ENCODE data around the gene SAYSD1. TPM values are rescaled to one million over a fixed set of nuclear protein-coding genes. Genes with fewer than 3 reads are reported as not detected.

Gene SAYSD1
- total RNA-seq, 1 experiment from 2014 or later = 9.4 TPM

DNA sequence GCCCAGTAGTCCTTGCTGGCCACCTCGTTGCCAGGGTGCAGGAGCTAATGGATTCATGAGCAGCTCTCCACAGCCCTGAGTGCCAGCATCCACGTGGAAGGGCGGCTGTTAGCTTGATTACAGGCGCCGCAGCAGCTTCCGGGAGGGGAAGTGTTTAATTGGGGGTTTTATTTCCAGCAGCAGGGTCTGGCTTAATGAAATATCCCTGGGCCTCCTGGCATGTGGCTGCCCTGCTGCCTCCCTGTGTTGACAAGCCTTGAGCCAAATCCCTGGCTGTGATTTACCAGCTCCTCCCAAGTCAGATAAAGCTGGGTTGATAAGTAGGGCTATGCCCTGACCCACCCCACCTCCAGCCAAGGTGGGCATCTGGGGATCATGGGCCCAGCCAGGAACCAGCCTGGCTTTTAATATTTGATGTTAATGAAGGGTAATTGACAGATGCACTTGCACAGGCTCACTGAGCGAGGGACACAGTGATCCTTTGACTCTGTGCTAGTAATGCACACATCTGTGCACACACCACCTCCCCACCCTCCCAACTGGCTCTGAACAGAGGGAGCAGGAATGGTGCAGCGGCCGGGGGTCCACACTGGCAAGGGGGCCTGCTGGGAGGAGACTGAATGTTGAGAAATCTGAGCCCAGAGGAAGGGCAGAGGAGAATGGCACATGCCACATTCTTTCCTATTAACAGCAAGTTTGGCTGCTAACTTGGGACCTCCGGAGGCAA, 52.8 kb downstream of the SAYSD1 start:
- Histone ChIP-seq H2BK12ac (ENCODE audit: insufficient read length, low read depth, low read length) (no peak overlapping the region), H3K79me1 (ENCODE audit: insufficient read depth, low read depth, low read length, poor library complexity, severe bottlenecking) (no peaks in the 10 kb centered on the region), H2AFZ (ENCODE audit: low read length) (no peak overlapping the region), H3K27me3 (ENCODE audit: insufficient read depth, low read length) (no peaks in the 10 kb centered on the region), H3K4me1 (ENCODE audit: insufficient read depth, low read length) (no peaks in the 10 kb centered on the region), H3K23me2 (ENCODE audit: insufficient read length, low read depth, low read length, poor library complexity, severe bottlenecking) (no peaks in the 10 kb centered on the region), H2AK5ac (ENCODE audit: insufficient read length, low read length) (no peak overlapping the region), H3K23ac (ENCODE audit: insufficient read length, low read depth, low read length) (no peak overlapping the region), H3K9me3 (ENCODE audit: control insufficient read depth, low read depth, low read length) (no peaks in the 10 kb centered on the region), H2BK15ac (ENCODE audit: low read depth, low read length) (no peak overlapping the region), H2BK5ac (ENCODE audit: insufficient read length, low read length) (no peak overlapping the region), H3K4ac (ENCODE audit: low read depth, low read length) (no peak overlapping the region), H3K56ac (ENCODE audit: insufficient read length, low read depth, low read length) (no peak overlapping the region), H3T11ph (ENCODE audit: low read length) (no peak overlapping the region), H4K5ac (ENCODE audit: insufficient read length, low read depth, low read length) (no peak overlapping the region), H4K91ac (ENCODE audit: insufficient read length, low read depth, low read length) (no peak overlapping the region), H3K79me2 (ENCODE audit: insufficient read depth, low read length) (no peaks in the 10 kb centered on the region), H3K14ac (ENCODE audit: insufficient read depth, low read length) (no peak overlapping the region; the same call in 1 of the 2 replicates), H4K20me1 (ENCODE audit: control insufficient read depth, insufficient read depth, insufficient read length) (peaks cover 3% of the 10 kb centered on the region), H4K8ac (replicated peaks; ENCODE audit: insufficient read length, low read depth, low read length) (no peak overlapping the region), H3K9ac (ENCODE audit: extremely low read depth, insufficient read length, low read length) (no peak overlapping the region), H2BK20ac (ENCODE audit: low read depth, low read length, poor library complexity, severe bottlenecking) (no peak overlapping the region), H2BK120ac (ENCODE audit: low read depth, low read length, poor library complexity, severe bottlenecking) (no peak overlapping the region), H3K27ac (ENCODE audit: insufficient read length, low read depth, low read length) (no peak overlapping the region), H3K18ac (ENCODE audit: insufficient read length, low read depth, low read length) (no peak overlapping the region), H3K4me2 (ENCODE audit: insufficient read depth, insufficient read length, low read length) (no peak overlapping the region)
- WGBS (ENCODE audit: extremely low coverage, insufficient read length, low lambda C conversion rate) = no CpG with 5 or more reads among the region's 10 CpGs
- Mint-ChIP-seq H3K27ac (no peak overlapping the region), H3K36me3 (ENCODE audit: insufficient read depth in 1 of 3, low read depth in 3 of 3) (peaks cover 0 to 7% (median 3%) of the 10 kb centered on the region in 3 experiments; a peak in 4 of 7 replicates), H3K4me1 (peaks cover 2 to 6% of the 10 kb centered on the region in 2 experiments; a peak in 1 of 4 replicates), H3K4me3 (no peak overlapping the region), H3K27me3 (ENCODE audit: low read depth) (peaks cover 20% of the 10 kb centered on the region), H3K9me3 (no peaks in the 10 kb centered on the region)
- no peak for DNase-seq
- TF ChIP-seq, protein P1, sequence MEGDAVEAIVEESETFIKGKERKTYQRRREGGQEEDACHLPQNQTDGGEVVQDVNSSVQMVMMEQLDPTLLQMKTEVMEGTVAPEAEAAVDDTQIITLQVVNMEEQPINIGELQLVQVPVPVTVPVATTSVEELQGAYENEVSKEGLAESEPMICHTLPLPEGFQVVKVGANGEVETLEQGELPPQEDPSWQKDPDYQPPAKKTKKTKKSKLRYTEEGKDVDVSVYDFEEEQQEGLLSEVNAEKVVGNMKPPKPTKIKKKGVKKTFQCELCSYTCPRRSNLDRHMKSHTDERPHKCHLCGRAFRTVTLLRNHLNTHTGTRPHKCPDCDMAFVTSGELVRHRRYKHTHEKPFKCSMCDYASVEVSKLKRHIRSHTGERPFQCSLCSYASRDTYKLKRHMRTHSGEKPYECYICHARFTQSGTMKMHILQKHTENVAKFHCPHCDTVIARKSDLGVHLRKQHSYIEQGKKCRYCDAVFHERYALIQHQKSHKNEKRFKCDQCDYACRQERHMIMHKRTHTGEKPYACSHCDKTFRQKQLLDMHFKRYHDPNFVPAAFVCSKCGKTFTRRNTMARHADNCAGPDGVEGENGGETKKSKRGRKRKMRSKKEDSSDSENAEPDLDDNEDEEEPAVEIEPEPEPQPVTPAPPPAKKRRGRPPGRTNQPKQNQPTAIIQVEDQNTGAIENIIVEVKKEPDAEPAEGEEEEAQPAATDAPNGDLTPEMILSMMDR (conservative IDR thresholded peaks at IDR 0.05) = no peak

Measured in H9 (cell line).